H1 (cell line): ENCODE data around the gene STX10. TPM values are rescaled to one million over a fixed set of nuclear protein-coding genes. Genes with fewer than 3 reads are reported as not detected.

ENCODE experiments used
- CTCF ChIA-PET: fragments of 300-600 bp; sonication (Branson Sonifier 250); formaldehyde crosslinking; loops from one replicate; lab custom pipeline; 2021; ENCODE audit not compliant: partially characterized antibody; lab: Charles Lee
- POLR2A ChIA-PET: fragments of 300-600 bp; sonication (Branson Sonifier 250); formaldehyde crosslinking; loops from one replicate; lab custom pipeline; 2021; ENCODE audit warnings: inconsistent platforms; ENCODE audit not compliant: partially characterized antibody; lab: Charles Lee
- DNase-seq, 2 experiments: peaks; one replicate each; pipeline versions ENCODE4 v3.0.0 to v3.0.0-alpha.2; 2010 to 2022; ENCODE audit warnings: low spot score in 2 of 2, low read depth in 1 of 2, mixed read lengths in 1 of 2
- FAIRE-seq: peaks from 2 replicates; lab custom pipeline; 2011; peaks lifted over from hg19 to GRCh38; lab: Jason Lieb, UNC
- H2AFZ ChIP-seq: 2 replicates; pipeline ENCODE4 v1.8.1; 2012; ENCODE audit warnings: low read length, inconsistent platforms
- H2AK5ac ChIP-seq: 2 replicates; pipeline ENCODE4 v1.6.1; 2013; ENCODE audit warnings: low read depth, low read length
- H2BK120ac ChIP-seq: replicated peaks from 2 replicates; pipeline ENCODE3; 2013; ENCODE audit warnings: low read depth, low read length, inconsistent platforms
- H2BK12ac ChIP-seq: 2 replicates; pipeline ENCODE4 v1.6.1; 2013; ENCODE audit warnings: low read depth, low read length
- H2BK15ac ChIP-seq: 2 replicates; pipeline ENCODE4 v1.6.1; 2013; ENCODE audit warnings: low read length
- H2BK20ac ChIP-seq: 2 replicates; pipeline ENCODE4 v1.6.1; 2013; ENCODE audit warnings: low read length
- H2BK5ac ChIP-seq: 2 replicates; pipeline ENCODE4 v1.6.1; 2013; ENCODE audit warnings: low read depth, low read length
- H3K14ac ChIP-seq: 2 replicates; pipeline ENCODE4 v1.6.1; 2013; ENCODE audit warnings: inconsistent platforms; ENCODE audit not compliant: insufficient read length
- H3K18ac ChIP-seq: 2 replicates; pipeline ENCODE4 v1.6.1; 2013; ENCODE audit warnings: low read length; ENCODE audit errors: extremely low read depth
- H3K23ac ChIP-seq: 2 replicates; pipeline ENCODE4 v1.6.1; 2013; ENCODE audit warnings: inconsistent platforms; ENCODE audit not compliant: insufficient read length
- H3K23me2 ChIP-seq: 2 replicates; pipeline ENCODE4 v1.6.1; 2013; ENCODE audit warnings: low read depth, low read length
- H3K27ac ChIP-seq: 2 replicates; pipeline ENCODE4 v1.6.1; 2011; ENCODE audit warnings: low read depth, low read length, inconsistent platforms
- H3K27me3 ChIP-seq, 4 experiments: replicated peaks in 1 of 4; 1 replicate in 1 of 4; 2 replicates in 3 of 4; pipeline versions ENCODE4 v1.6.1 to v1.8.1; 2011 to 2013; ENCODE audit warnings: low read length in 3 of 4, mild to moderate bottlenecking in 3 of 4, inconsistent platforms in 2 of 4, mixed read lengths in 2 of 4, moderate library complexity in 1 of 4; ENCODE audit not compliant: control insufficient read depth in 3 of 4, insufficient read depth in 3 of 4; ENCODE audit errors: extremely low read depth in 1 of 4
- H3K36me3 ChIP-seq, 4 experiments: 2 replicates each; pipeline versions ENCODE4 v1.6.1 to v1.8.1; 2011 to 2013; ENCODE audit warnings: mild to moderate bottlenecking in 4 of 4, low read length in 3 of 4, moderate library complexity in 2 of 4, control low read depth in 1 of 4, inconsistent platforms in 1 of 4; ENCODE audit not compliant: insufficient read depth in 4 of 4, control insufficient read depth in 2 of 4
- H3K4ac ChIP-seq: replicated peaks from 2 replicates; pipeline ENCODE3; 2013; ENCODE audit warnings: low read length, low read depth, mixed read lengths, inconsistent platforms; ENCODE audit not compliant: insufficient read length
- H3K4me1 ChIP-seq, 4 experiments: replicated peaks in 1 of 4; 1 replicate in 1 of 4; 2 replicates in 3 of 4; pipeline versions ENCODE4 v1.6.1 to v1.8.1; 2011 to 2013; ENCODE audit warnings: low read length in 3 of 4, inconsistent platforms in 2 of 4, mixed read lengths in 1 of 4; ENCODE audit not compliant: insufficient read depth in 4 of 4, control insufficient read depth in 3 of 4
- H3K4me2 ChIP-seq, 2 experiments: 2 replicates each; pipeline versions ENCODE4 v1.6.1 to v1.8.1; 2011 to 2013; ENCODE audit warnings: low read depth in 2 of 2, low read length in 2 of 2, control low read depth in 1 of 2, inconsistent platforms in 1 of 2, mild to moderate bottlenecking in 1 of 2; ENCODE audit not compliant: insufficient read depth in 1 of 2
- H3K4me3 ChIP-seq, 4 experiments: fragments of 200-600, 300-600 bp in 1 of 4; sonication (generic), shearing (Covaris generic), sonication (Bioruptor Twin) in 1 of 4; 2 replicates each; pipeline versions ENCODE4 v1.5.1 to v1.8.1; 2011 to 2016; ENCODE audit warnings: low read length in 4 of 4, low read depth in 3 of 4, control low read depth in 2 of 4, inconsistent platforms in 2 of 4, mild to moderate bottlenecking in 2 of 4, mixed read lengths in 1 of 4, moderate library complexity in 1 of 4; ENCODE audit not compliant: insufficient read depth in 2 of 4; ENCODE audit errors: extremely low read depth in 1 of 4
- H3K56ac ChIP-seq: replicated peaks from 2 replicates; pipeline ENCODE3; 2013; ENCODE audit warnings: low read depth, mild to moderate bottlenecking, mixed read lengths, low read length, inconsistent platforms; ENCODE audit not compliant: insufficient read length
- H3K79me1 ChIP-seq: 2 replicates; pipeline ENCODE4 v1.6.1; 2013; ENCODE audit warnings: low read depth, low read length, control low read depth
- H3K79me2 ChIP-seq, 2 experiments: 2 replicates each; pipeline versions ENCODE4 v1.6.1 to v1.8.1; 2012 to 2013; ENCODE audit warnings: low read length in 2 of 2, mild to moderate bottlenecking in 2 of 2, inconsistent platforms in 1 of 2; ENCODE audit not compliant: insufficient read depth in 2 of 2, control insufficient read depth in 1 of 2
- H3K9ac ChIP-seq, 4 experiments: replicated peaks in 1 of 4; 1 replicate in 1 of 4; 2 replicates in 3 of 4; pipeline versions ENCODE4 v1.6.1 to v1.8.1; 2011 to 2013; ENCODE audit warnings: low read depth in 3 of 4, low read length in 3 of 4, control low read depth in 2 of 4, mild to moderate bottlenecking in 2 of 4, moderate library complexity in 2 of 4, inconsistent platforms in 1 of 4; ENCODE audit errors: extremely low read depth in 1 of 4
- H3K9me3 ChIP-seq, 2 experiments: 2 replicates each; pipeline versions ENCODE4 v1.6.1 to v1.8.1; 2012 to 2013; ENCODE audit warnings: mild to moderate bottlenecking in 2 of 2, moderate library complexity in 2 of 2, control low read depth in 1 of 2, inconsistent platforms in 1 of 2, low read depth in 1 of 2, low read length in 1 of 2, mixed read lengths in 1 of 2; ENCODE audit not compliant: insufficient read depth in 2 of 2
- H4K20me1 ChIP-seq, 2 experiments: replicated peaks in 1 of 2; 2 replicates each; pipeline versions ENCODE3 to v1.8.1; 2011 to 2013; ENCODE audit warnings: inconsistent platforms in 2 of 2, low read length in 2 of 2, mild to moderate bottlenecking in 1 of 2; ENCODE audit not compliant: insufficient read depth in 2 of 2, control insufficient read depth in 1 of 2
- H4K5ac ChIP-seq: 2 replicates; pipeline ENCODE4 v1.6.1; 2013; ENCODE audit warnings: low read length, low read depth, mixed read lengths, inconsistent platforms; ENCODE audit not compliant: insufficient read length
- H4K8ac ChIP-seq: 2 replicates; pipeline ENCODE4 v1.8.0; 2013; ENCODE audit warnings: mild to moderate bottlenecking, moderate library complexity, low read length, inconsistent platforms; ENCODE audit not compliant: insufficient read depth; ENCODE audit errors: extremely low read depth
- H4K91ac ChIP-seq: replicated peaks from 2 replicates; pipeline ENCODE3; 2013; ENCODE audit warnings: low read length, mixed read lengths, inconsistent platforms; ENCODE audit not compliant: insufficient read length
- CEBPB ChIP-seq: IDR thresholded peaks from 2 replicates; pipeline ENCODE4 v1.6.1; 2012; ENCODE audit warnings: low read depth, low read length
- CTBP2 ChIP-seq: IDR thresholded peaks from 2 replicates; pipeline ENCODE4 v1.7.0; 2011; ENCODE audit warnings: borderline replicate concordance, mild to moderate bottlenecking, moderate library complexity, mixed read lengths, low read length; ENCODE audit not compliant: insufficient read depth, insufficient read length
- NRF1 ChIP-seq: IDR thresholded peaks from 2 replicates; pipeline ENCODE4 v1.6.1; 2011; ENCODE audit warnings: mild to moderate bottlenecking, low read depth, low read length, improper control_type of control experiment
- POLR2AphosphoS5 ChIP-seq: IDR thresholded peaks from 2 replicates; pipeline ENCODE4 v1.6.1; 2011; ENCODE audit warnings: low read depth, low read length
- RAD21 ChIP-seq, 2 experiments: IDR thresholded peaks in 1 of 2; conservative IDR thresholded peaks in 1 of 2; 2 replicates each; pipeline ENCODE4 v1.6.1; 2011; ENCODE audit warnings: low read depth in 2 of 2, low read length in 2 of 2, improper control_type of control experiment in 1 of 2, inconsistent platforms in 1 of 2, mild to moderate bottlenecking in 1 of 2, moderate library complexity in 1 of 2
- SIN3A ChIP-seq, 2 experiments: IDR thresholded peaks in 1 of 2; conservative IDR thresholded peaks in 1 of 2; 2 replicates each; pipeline ENCODE4 v1.6.1; 2011 to 2012; ENCODE audit warnings: low read length in 2 of 2, improper control_type of control experiment in 1 of 2, low read depth in 1 of 2, mild to moderate bottlenecking in 1 of 2
- SP4 ChIP-seq: IDR thresholded peaks from 2 replicates; pipeline ENCODE4 v1.6.1; 2012; ENCODE audit warnings: low read length, inconsistent platforms
- WGBS, 2 experiments: shearing (Covaris generic) in 1 of 2; methylation state at CpG; one replicate each; pipeline versions ENCODE4 v1.1.6 to v1.1.7; 2013 to 2015; ENCODE audit warnings: low lambda C conversion rate in 2 of 2, mixed read lengths in 2 of 2, inconsistent platforms in 1 of 2, low coverage in 1 of 2, missing lambda C conversion rate in 1 of 2; ENCODE audit not compliant: insufficient replicate concordance in 2 of 2, insufficient coverage in 1 of 2, insufficient read length in 1 of 2; ENCODE audit errors: extremely low coverage in 1 of 2, missing lambda C conversion rate in 1 of 2; 5-methylcytosine and 5-hydroxymethylcytosine counted together
- polyA plus RNA-seq, 7 experiments: library from polyadenylated mRNA; depleted of rRNA in 3 of 7; stranded (reverse) in 5 of 7; unstranded in 2 of 7; fragments of >200 nt in 5 of 7; fragments of 200-250 nt in 2 of 7; gene quantifications; 1 replicate in 5 of 7; 2 replicates in 1 of 7; 4 replicates in 1 of 7; pipeline versions ENCODE4 v1.2.1 to v1.2.3, GENCODE V29; 2011 to 2013; ENCODE audit warnings: missing spikeins in 2 of 7, mixed read lengths in 2 of 7
- total RNA-seq: library from RNA; stranded (reverse); fragmentation: NEBNext Ultra II Directional; extraction: Animal tissue kit (Norgen Biotek cat#: 25700); gene quantifications from 2 replicates; pipeline ENCODE4 v1.2.1, GENCODE V29; 2021
- TF ChIP-seq, protein P1 (sequence below): IDR thresholded peaks from 2 replicates; pipeline ENCODE4 v1.6.1; 2012; ENCODE audit warnings: inconsistent platforms
- TF ChIP-seq, protein P2 (sequence below): IDR thresholded peaks from 2 replicates; pipeline ENCODE4 v1.6.1; 2011; ENCODE audit warnings: low read depth, mild to moderate bottlenecking, low read length; ENCODE audit not compliant: insufficient read depth

STX10 gene
- total and polyA plus RNA-seq, 2 of the 8 experiments (the other 6 are each of a cell fraction or from before 2014, with no cell fraction given), result 53.0 to 80.1 TPM

DNA sequence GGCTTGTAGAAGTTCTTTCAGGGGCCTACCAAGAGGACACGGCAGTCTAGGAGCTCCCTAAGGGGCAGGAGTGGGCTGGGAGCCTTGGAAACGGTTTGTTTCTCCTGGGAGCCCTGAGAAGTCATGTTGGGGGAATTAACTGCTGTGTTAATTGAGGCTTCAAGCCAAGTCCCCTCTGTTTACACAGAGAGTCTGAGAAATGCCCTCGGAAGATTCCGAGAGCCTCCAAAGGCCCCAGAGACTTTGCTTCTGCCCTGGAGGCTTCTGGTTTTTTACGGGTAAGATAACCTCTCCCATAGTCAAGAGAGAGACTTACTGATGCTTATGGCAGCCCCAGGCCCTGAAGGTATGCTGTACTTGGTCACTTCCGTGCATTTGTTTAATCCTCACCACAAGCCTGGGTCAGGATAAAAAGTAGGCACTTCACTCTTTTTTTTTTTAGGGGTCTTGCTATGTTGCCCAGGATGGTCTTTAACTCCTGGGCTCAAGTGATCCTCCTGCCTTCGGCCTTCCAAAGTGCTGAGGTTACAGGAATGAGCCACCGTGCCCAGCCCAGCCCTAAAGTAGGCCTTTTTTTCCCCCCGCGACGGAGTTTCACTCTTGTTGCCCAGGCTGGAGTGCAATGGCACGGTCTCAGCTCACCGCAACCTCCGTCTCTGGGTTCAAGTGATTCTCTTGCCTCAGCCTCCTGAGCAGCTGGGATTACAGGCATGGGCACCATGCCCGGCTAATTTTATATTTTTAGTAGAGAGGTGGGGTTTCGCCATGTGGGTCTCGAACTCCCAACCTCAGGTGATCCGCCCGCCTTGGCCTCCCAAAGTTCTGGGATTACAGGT is 15.2 kb upstream of the STX10 start:
- Histone ChIP-seq H3K4me2 (peak overlapping the region; percentile 82 to 95), H2AFZ (no peak overlapping the region), H4K91ac (peak overlapping the region; percentile 85), H2AK5ac (peak overlapping the region; percentile 88), H3K9me3 (no peaks in the 10 kb centered on the region), H3K79me2 (no peaks in the 10 kb centered on the region), H2BK12ac (peak overlapping the region; percentile 89), H4K5ac (peak overlapping the region; percentile 79), H3K23ac (no peak overlapping the region), H3K79me1 (no peaks in the 10 kb centered on the region; the same call in 1 of the 2 replicates), H3K18ac (peak overlapping the region; percentile 89), H3K23me2 (peaks cover 13% of the 10 kb centered on the region; the same call in 1 of the 2 replicates), H3K27me3 (no peaks in the 10 kb centered on the region), H2BK120ac (peak overlapping the region; percentile 45), H3K27ac (peak overlapping the region; percentile 95), H3K4me3 (peak overlapping the region; percentile 7 to 62 (median 34); a peak in 6 of 8 replicates), H4K20me1 (no peaks in the 10 kb centered on the region), H3K9ac (peak overlapping the region in 3 of 4 experiments; percentile 55 to 68 (median 57); a peak in 6 of 7 replicates), H3K4ac (peak overlapping the region; percentile 86), H2BK5ac (peak overlapping the region; percentile 99), H3K36me3 (no peaks in the 10 kb centered on the region), H3K14ac (no peak overlapping the region), H4K8ac (peak overlapping the region; percentile 63), H3K4me1 (peaks cover 18 to 34% (median 20%) of the 10 kb centered on the region in 4 experiments), H2BK20ac (no peak overlapping the region; the same call in 1 of the 2 replicates), H2BK15ac (no peak overlapping the region), H3K56ac (peak overlapping the region; percentile 5)
- ChIA-PET CTCF (interaction anchor here (0.8 to 5.2 kb wide), 5 partner anchors 17 to 155 kb away, joined by 3 to 34 read pairs (median 4); no protein-coding TSS in a partner anchor), POLR2A (interaction anchor here (0.7 to 12.0 kb wide), 22 partner anchors 8 to 895 kb away, joined by 3 to 530 read pairs (median 8); partner anchors contain the start of genes CACNA1A, IER2, NACC1 and STX10)
- DNase-seq, result no peak
- FAIRE-seq, result no peak
- WGBS, 2 experiments, result 65% methylated on average over 19 of the region's 19 CpGs; no CpG with 5 or more reads in 1 of the 2 experiments
- no peak for TF ChIP-seq SIN3A (conservative IDR thresholded peaks at IDR 0.05 in 1 of 2, IDR thresholded peaks at IDR 0.05 in 1 of 2; ENCODE audit: low read depth in 1 of 2, low read length in 2 of 2)
- no peak for TF ChIP-seq NRF1
- TF ChIP-seq, protein P1, sequence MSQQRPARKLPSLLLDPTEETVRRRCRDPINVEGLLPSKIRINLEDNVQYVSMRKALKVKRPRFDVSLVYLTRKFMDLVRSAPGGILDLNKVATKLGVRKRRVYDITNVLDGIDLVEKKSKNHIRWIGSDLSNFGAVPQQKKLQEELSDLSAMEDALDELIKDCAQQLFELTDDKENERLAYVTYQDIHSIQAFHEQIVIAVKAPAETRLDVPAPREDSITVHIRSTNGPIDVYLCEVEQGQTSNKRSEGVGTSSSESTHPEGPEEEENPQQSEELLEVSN, result no peak
- TF ChIP-seq CEBPB, result no peak
- TF ChIP-seq SP4, result no peak
- TF ChIP-seq RAD21 (IDR thresholded peaks at IDR 0.05 in 1 of 2, conservative IDR thresholded peaks at IDR 0.05 in 1 of 2; ENCODE audit: low read depth in 2 of 2, low read length in 2 of 2), result no peak
- TF ChIP-seq, protein P2, sequence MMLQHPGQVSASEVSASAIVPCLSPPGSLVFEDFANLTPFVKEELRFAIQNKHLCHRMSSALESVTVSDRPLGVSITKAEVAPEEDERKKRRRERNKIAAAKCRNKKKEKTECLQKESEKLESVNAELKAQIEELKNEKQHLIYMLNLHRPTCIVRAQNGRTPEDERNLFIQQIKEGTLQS, result no peak
- TF ChIP-seq POLR2AphosphoS5, result no peak
- no peak for TF ChIP-seq CTBP2
